ENCODE data around the gene GGA2.
"Not testable (repeated sequence)": the region's sequence is repeated elsewhere in the genome, so short reads cannot be mapped to it uniquely, and the experiment has no call there.

Gene GGA2

DNA sequence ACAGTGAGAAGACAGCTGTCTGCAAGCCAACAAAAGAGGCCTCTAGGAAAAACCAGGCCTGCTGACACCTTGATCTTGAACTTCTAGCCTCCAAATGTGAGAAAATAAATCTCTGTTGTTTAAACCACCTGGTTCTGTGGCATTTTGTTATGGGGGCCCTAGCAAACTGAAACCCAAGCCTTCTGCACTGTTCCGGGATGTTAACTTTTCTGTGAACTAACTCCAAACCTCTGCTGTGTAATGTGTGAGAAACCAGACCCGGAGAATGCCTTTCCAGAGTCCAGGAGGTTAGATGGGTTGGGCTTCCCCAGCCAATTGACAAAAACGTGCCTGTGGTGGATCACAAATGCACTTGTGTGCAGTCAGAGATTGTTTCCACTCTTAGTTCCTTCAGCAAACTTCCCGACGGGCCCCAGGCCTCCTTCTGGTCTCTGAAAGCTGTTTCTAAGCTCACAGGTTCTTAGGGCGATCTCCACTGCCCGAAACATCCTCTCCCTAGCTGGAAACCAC lies 13.6 kb upstream of the GGA2 start:
- no peak for DNase-seq (ENCODE audit: low read depth in 1 of 2, low spot score in 1 of 2)

DNA sequence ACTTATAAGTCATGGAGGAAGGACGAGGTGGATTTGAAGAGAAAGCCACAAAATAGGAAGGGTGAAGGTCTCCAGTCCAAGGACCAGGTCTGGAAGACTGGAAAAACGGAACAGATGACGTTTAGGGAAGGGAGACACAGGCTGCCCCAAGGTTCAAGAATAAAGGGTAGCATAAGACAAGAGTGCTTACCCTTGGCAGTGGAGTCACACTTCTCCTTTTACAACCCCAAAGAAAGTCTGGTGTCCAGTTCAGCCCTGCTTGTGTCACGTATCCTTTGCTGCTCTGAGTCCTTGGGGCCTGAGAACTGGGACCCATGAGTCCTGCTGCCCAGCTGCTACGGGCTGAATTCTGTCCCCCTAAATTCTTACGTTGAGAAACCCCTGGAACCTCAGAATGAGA lies 13.0 kb upstream of the GGA2 start:
- DNase-seq (ENCODE audit: low read depth in 1 of 2, low spot score in 1 of 2), result no peak

DNA sequence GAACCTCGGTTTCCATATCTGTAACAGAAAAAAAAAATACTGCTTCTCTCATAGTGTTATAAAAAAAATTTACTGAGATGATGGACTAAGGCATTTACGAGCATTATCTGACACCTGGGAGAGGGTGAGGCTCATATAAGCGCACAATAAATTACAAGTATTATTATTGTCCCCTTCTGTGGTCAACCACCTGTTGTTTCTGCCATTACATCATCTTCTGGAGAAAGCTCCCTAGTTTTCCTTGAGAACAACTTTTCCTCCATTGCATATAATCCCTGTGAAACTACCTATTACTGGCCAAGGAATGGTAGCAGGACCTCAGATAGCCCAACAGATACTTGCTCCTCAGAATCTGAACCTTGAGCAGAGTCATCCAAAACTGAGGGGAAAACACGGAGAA lies 11.7 kb upstream of the GGA2 start:
- DNase-seq (ENCODE audit: low read depth in 1 of 2, low spot score in 1 of 2), result no peak

DNA sequence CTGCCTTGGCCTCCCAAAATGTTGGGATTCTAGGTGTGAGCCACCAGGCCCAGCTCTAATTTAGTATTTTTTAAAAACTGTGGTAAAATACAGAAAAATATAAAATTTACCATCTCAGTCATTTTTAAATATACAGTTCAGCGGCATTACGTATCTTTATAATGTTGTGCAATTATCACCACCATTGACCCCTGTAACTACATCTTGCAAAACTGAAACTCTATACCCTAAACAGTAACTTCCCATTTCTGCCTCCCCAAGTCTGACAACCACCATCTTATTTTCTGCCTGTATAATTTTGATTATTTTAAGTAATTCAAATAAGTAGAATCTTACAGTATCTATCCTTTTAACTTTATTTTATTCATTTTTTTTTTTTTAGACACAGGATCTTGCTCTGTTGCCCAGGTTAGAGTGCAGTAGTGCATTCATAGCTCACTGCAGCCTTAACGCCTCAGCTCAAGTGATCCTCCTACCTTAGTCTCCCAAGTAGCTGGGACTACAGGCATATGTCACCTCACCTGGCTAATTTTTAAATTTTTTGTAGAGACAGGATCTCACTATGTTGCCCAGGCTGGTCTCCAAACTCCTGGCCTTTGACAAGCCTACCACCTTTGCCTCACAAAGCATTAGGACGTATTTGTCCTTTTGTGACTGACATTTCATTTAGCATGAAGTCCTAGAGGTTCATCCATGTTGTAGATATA lies 10.9 kb upstream of the GGA2 start:
- no peak for DNase-seq (ENCODE audit: low read depth in 1 of 2, low spot score in 1 of 2)

DNA sequence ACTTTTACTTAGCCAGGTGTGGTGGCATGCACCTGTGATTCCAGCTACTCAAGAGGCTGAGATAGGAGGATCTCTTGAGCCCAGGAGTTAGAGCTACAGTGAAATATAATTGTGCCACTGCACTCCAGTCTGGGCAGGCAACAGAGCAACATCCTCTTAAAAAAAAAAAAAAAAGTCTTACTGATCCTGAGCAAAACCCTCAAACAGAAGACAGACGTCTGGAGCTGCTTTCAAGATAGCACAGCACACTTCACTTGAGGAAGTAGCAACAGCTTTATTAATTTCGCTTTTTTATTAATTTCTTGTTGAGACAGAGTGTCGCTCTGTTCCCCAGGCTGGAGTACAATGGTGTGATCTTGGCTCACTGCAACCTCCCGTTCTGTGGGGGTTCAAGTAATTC lies 10.2 kb upstream of the GGA2 start:
- DNase-seq (ENCODE audit: low read depth in 1 of 2, low spot score in 1 of 2), result no peak

DNA sequence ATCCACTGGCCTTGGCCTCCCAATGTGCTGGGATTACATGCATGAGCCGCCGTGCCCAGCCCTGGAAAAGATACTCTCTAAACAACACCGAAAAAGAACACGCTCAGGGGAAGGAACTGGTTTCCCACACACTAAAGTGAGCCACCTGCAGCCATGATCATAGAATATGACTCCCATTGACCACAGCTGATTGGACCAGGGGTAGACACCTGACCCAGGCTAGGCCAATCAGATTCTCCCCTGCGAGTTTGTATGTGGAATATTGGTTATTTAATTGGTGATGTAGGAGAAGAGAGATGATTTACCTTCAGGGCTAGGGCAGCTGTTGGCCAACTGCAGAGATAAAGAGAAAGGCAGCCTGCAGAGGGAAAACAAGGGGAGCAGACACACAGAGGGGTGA lies 9.0 kb upstream of the GGA2 start:
- DNase-seq (ENCODE audit: low read depth in 1 of 2, low spot score in 1 of 2), result no peak

DNA sequence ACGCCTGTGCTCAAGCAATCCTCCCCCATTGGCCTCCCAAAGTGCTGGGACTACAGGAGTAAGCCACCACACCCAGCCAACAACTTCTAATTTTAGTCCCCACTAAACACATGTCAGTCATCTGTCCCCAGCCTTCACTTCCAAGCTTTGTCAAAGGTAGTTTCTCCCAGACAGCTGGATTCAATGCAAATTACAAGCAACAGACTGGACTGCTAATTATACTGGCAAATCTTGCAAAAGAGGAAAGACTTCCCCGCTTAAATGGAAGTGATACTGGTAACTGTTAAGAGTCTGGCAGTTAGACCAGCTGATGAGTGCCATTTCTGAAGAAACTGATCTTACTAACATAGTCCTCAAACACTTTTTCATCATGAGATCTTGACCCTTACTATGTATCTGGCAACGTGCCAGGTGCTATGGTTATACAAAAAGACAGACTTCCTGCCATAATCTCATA lies 8.2 kb upstream of the GGA2 start:
- DNase-seq (ENCODE audit: low read depth in 1 of 2, low spot score in 1 of 2), result no peak

DNA sequence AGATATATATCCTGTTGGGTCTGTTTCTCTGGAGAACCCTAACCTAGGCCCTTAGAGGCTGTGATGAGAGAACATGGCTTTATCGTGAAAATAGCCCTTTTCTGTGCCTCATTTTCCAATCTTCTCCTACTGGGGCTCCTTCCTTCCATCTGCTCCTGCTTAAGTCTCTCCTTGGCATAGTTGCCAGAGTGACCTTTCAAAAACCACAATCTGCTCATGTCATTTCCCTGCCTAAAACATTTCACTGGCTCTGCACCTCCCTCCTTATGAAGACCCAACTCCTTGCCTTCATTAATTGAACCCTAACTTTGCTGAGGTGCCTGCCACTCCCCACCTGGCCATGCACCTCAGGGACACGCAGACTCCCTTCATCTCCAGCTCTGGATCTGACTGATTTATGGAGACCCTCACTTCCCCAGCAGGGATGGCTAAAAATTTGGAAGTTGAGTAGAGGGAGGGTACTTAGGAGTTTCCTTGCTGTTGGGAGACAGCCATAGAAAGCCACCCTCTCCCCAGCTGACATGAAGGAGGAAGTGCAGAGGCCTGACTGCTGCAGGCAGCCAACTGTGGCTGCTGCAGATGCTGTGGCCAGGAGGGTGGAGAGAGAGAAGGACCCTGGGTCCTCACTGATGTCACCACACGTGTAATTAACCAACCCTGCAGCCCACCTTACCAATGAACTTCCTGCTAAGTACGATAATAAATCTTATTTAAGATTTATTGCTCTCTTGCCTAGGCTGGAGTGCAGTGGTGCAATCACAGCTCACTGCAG lies 6.3 kb upstream of the GGA2 start:
- no peak for DNase-seq (ENCODE audit: low read depth in 1 of 2, low spot score in 1 of 2)

DNA sequence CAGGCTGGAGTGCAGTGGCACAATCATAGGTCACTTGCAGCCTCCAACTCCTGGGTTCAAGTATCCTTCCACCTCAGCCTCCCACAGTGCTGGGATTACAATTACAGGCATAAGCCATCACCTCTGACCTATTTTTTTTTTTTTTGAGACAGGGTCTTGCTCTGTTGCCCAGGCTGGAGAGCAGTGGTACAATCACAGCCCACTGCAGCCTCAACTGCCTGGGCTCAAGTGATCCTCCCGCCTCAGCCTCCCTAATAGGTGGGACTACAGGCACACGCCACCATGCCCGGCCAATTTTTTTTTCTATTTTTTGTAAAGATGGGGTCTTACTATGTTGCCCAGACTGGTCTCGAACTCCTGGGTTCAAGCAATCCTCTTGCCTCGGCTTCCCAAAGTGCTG lies 5.6 kb upstream of the GGA2 start:
- no peak for DNase-seq (ENCODE audit: low read depth in 1 of 2, low spot score in 1 of 2)

DNA sequence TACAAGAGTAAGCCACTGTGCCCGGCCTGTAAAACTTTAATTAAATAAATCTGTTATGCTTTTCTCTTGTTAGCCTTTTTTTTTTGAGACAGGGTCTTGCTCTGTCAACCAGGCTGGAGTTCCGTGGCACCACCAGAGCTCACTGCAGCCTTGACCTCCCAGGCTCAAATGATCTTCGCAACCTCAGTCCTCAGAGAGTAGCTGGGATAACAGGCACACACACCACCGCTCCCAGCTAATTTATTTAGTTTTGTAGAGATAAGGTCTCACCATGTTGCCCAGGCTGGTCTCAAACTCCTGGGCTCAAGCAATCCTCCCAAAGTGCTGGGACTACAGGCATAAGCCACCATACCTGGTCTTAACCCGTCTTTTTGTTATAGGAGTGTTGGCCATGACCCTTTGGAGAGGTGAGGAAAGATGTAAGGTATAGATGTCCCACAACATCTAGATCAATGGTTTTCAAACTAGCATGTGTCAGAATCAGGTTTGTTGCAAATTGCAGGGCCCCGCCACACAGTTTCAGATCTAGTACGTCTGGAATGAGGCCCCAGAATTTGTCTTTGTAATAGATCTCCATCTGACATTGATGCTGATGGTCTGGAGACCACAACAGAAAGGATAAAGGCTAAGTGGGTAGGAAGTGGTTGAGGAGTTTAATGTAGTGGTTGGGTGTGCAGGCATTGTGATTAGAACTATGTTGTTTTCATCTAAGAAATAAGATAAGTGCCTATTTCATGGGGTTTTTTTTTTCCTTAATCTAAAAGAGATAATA lies 4.3 kb upstream of the GGA2 start:
- no peak for DNase-seq (ENCODE audit: low read depth in 1 of 2, low spot score in 1 of 2)

DNA sequence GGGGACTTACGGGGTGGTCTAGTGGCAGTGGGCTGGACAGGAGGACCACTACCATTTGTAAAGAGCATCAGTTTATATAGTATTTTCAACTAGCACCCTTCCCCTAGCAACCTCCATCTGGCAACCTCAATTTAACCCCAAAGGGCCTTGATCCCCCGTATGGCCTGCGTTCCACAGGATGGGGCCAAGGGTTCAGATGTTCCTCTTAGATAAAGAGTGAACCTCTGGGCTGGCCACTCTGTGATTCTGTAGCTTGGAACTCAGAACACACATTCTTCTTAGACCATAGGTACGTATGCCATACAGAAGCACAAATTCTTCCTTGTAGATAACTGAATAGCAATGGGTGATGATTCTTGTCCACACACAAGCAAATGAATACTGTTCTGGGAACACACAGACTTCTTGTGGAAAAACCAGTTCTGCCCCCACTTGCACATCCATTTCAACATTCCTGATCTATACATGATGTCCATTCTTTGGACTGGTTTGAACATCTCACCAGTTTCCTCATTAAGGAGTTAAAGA lies 1.9 kb upstream of the GGA2 start:
- DNase-seq (ENCODE audit: low read depth in 1 of 2, low spot score in 1 of 2), result no peak

DNA sequence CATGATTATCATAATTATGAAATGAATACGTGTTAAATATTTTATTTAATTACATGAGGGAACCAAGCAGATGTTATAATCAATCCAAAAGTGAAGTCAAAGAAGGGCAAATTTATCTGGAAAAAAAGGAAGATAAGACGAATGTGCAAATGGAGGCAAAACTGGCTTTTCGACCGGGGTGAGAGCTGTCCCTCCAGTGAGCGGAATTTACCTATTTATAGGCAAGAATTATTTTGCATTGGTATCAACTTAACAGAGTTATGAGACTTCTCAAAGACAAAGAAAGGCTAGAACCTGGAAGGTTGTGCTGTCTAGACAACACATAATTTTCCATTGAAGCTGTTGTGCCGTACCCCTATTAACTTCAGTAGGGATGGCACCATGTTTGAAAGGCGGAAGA lies 1.4 kb upstream of the GGA2 start:
- DNase-seq (ENCODE audit: low read depth in 1 of 2, low spot score in 1 of 2), result no peak

DNA sequence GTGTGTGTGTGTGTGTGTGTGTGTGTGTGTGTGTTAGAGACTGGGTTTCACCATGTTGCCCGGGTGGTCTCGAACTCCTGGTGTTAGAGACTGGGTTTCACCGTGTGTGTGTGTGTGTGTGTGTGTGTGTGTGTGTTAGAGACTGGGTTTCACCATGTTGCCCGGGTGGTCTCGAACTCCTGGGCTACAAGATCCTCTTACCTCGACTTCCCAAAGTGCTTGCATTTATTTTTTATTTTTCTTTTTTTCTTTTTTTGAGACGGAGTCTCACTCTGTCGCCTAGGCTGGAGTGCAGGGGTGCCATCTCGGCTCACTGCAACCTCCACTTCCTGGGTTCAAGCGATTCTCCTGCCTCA lies 599 bp upstream of the GGA2 start:
- not testable (repeated sequence) for DNase-seq (ENCODE audit: low read depth in 1 of 2, low spot score in 1 of 2)

DNA sequence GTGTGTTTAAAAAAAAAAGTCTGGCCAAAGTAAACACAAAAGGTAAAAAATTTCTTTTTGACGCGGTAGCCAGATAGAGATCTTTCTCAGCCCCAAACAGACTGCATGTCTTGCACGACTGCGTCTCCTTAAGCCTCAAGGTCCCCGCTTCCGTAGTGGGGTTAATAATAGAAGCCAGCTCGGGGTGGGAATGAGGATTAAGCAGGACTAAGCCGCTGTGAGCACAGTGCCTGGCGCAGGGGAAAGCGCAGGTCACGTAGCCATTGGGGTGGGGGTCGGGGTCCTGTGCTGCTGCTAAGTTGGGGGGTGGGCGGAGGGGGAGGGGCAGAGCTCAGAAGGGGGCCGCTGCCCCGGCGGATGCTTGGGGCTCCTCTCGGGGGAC lies 521 bp downstream of the GGA2 start:
- DNase-seq (ENCODE audit: low read depth in 1 of 2, low spot score in 1 of 2), result no peak

DNA sequence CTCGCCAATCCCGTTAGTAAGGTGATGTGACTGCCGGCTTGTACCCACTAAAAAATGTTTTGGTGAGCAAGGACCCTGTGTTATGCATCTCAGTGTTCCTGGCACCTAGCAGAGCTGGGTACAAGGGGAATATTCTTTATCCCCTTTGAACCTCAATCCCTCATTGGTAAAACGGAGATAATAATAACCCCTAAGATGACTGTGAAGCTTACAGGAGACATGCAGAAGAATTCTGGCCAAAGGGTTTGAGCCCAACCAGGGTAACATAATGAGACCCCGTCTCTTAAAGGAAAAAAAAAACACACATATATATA lies 896 bp downstream of the GGA2 start:
- DNase-seq (ENCODE audit: low read depth in 1 of 2, low spot score in 1 of 2), result no peak

DNA sequence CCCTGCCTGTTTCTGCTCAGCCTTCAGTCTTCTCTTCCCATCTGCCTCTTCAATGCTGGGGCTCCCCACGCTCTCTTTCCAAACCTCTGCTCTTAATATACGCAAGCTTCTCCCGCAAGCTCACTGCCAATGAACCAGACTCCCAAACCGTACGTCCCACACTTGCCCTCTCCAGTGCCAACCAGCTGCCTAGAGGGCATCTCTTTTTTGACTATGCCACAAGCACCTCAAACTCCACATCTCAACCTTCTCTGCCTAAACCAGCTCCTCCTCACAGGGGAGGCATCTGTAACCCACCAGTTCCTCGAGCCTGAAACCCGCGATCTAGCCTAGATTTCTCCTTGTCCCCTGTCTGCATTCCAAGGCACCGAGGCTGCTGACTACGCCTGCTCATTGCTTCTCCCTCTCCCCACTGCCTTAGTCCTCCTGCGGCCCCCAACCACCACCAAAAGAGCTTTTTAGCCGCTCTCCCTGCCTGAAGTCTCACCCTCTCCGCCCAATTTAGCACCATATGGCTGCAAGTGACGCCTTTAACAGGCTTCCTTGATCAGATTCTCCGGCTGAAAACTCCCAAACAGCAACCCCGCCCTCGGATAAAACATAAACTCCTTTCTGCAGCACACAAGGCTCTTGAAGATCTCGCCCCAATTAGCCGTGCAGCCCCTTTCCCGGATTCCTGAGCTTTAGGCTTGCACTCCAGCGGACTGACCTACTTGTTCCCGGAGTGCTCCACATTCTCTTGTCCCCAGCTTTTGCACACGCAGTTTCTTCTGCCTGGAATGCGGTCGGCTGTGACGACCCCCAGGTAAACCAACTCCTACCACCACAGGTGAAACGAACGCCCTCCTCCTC lies 1.5 kb downstream of the GGA2 start:
- no peak for DNase-seq (ENCODE audit: low read depth in 1 of 2, low spot score in 1 of 2)

DNA sequence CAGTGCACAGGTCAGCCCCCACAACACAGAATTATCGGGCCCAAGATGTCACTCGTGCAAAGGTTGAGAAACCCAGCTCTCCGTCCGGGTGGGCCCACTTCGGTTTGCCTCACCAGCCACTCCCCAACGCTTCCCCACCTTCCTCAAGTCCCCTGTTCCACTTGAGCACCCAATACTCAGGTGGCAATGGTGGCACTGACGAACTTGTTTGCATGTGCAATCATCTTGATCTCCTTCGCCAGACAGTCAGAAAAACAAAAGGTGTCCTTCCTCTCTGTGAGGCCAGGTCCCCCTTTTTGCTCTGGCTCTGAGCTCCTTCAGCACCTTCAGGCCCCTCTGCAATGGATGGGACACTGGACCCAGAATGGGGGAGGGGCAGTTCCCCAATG lies 3.7 kb downstream of the GGA2 start:
- DNase-seq (ENCODE audit: low read depth in 1 of 2, low spot score in 1 of 2), result no peak

DNA sequence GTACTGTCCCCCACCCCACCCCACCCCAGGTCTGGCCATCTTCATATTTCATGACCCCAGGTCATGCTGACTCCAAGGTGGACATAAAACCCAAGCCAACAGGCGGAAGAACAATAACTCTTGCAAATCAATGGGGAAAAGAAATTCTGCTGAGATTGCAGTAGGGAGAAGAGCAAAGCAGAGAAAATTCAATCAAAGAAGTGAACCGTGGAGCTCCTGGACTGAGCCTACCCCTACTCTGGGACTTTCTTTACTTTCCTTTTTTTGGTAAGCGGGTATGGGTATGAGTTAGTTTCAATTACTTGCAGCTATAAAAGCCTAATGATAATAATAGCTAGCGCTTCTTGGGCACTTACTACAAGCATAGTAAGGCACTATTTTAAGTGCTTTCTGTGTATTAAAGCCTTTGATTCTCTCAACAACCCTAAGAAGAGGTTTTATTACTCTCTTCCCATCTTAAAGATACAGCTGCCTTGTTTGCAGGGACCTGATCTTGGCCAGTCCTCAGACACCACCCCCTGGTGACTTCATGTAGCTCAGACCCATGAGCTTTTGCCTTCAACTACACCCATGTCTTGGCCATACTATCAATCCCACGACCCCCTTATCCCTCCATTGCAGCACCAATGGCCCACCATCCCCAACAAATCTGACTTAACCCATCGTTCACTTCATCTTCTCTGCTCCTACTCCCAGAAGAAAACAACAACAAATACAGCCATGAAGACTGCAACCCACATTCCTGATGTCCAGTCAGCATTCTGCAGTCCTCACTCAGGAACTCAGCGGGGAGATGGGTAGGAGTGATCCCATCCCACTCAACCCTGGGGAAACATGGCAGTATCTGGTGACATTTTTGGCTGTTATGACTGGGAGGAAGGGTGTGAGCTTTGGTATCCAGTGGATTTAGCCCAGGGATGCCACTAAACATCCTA lies 4.4 kb downstream of the GGA2 start:
- no peak for DNase-seq (ENCODE audit: low read depth in 1 of 2, low spot score in 1 of 2)

DNA sequence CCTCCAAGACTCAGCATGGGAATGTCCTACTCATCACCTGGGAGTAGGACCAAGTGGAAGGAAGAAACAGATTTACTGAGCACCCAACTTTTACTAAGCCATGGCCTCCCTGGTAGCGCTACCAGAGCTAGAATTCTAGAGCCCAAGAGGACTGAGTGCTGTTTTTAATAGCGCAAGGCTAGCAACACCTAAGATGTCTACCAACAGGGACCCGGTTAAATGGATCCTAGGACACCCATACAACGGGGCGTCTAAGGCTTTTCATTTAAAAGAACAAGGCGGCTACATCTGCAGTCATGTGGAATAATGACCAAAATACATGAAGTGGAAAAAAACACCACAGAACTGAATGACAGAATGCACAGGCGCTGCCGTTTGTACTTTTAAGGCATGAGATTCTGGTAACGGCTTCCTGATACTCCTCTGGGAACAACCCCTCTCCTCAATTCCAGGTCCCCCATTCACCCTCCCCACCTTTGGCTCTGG lies 5.1 kb downstream of the GGA2 start:
- DNase-seq (ENCODE audit: low read depth in 1 of 2, low spot score in 1 of 2), result no peak
